GM19328 (cell line): ENCODE data around the gene EPB41L4B.
A peak's percentile ranks its signal among the peaks of the same experiment; 100 is the strongest.
"Not testable (repeated sequence)": the region's sequence is repeated elsewhere in the genome, so short reads cannot be mapped to it uniquely, and the experiment has no call there.

ENCODE experiments used
- ATAC-seq: cut with Tn5 transposase; IDR thresholded peaks from one replicate; pipeline ENCODE4 v1.9.1; 2021; ENCODE audit warnings: mild to moderate bottlenecking, moderate library complexity; ENCODE audit not compliant: unreplicated experiment

The EPB41L4B gene

GRCh38 chr9:109320742-109321448 is at the start of gene EPB41L4B:
Gene EPB41L4B (minus strand): TSS chr9:109321059. CDS start chr9:109320446, 613 bp downstream.
- ATAC-seq, result peak; percentile 99

GRCh38 chr9:109369285-109369684 is 48.4 kb upstream of the EPB41L4B start:
- ATAC-seq, result no peak

GRCh38 chr9:109360771-109361170 is 39.9 kb upstream of the EPB41L4B start:
- no peak for ATAC-seq

GRCh38 chr9:109358968-109359603 is 38.2 kb upstream of the EPB41L4B start:
- ATAC-seq, result not testable (repeated sequence)

DNA sequence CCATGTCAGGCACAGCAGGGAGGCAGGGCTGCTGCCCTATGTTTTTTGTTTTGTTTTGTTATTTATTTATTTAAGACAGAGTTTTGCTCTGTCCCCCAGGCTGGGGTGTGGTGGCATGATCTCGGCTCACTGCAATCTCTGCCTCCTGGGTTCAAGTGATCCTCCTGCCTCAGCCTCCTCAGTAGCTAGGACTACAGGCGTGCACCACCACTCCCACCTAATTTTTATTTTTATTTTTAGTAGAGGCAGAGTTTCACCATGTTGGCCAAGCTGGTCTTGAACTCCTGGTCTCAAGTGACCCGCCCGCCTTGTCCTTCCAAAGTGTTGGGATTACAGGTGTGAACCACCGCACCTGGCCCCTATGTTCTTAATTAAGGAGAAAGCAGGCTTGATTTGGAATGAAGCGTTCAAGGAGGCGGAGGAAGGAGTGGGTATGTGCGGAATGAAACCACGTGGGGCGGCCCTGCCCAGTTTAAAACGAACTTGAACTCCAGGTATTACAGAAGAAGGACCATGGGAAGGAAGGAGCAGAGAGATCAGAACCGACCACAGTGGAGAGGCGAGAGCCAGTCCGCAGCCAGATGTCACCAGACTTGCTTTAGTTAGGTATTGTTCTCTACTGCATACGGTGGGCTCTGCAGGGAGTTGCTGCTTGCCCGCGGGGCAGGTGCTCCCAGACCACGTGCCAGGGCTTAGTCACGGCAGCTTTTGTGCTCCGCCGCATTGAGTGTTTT is 34.9 kb upstream of the EPB41L4B start:
- ATAC-seq, result no peak

DNA sequence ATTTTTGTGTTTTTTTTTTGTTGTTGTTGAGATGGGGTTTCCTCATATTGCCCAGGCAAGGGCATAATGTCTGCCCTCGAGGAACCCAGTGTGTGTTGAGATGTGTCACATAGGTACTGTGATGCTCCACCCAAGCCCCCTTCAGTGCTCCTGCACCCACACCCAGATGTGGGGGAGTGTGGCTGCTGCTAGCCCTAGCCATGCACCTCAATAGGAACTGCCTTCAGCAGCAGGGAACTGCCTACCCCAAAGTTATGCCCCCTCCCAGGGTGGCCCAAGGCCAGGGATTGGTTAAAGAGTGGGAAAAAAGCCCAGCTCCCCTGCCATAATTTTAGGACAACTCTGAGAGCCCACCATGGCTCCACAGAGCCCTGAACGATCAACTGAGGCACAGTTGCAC is 33.3 kb upstream of the EPB41L4B start:
- no peak for ATAC-seq

GRCh38 chr9:109351032-109351431 is 30.2 kb upstream of the EPB41L4B start:
- ATAC-seq, result no peak

GRCh38 chr9:109349421-109349846 is 28.6 kb upstream of the EPB41L4B start:
- ATAC-seq, result no peak

DNA sequence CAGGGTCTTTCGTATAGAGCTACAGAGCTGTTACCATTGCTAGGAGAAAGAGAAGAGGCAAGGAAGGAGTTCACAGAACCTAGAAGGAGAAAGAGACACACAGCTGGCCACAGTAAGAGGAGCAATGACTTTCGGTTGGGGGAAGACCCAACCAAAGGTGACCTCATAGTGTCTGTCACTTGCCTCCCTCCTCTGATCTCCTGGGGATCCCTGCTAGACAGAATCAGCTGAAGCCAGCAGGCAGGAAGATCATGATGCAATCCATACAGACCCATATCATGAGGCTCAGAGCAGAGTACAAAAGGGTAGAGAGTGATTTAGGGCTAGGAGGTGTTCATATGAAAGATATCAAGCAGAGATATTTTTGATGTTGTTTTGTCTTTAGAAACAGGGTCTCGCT is 26.0 kb upstream of the EPB41L4B start:
- ATAC-seq, result no peak

GRCh38 chr9:109344866-109345265 is 24.0 kb upstream of the EPB41L4B start:
- ATAC-seq, result no peak

- no peak for ATAC-seq
These were observed 22.0 kb upstream of the EPB41L4B start for GRCh38 chr9:109342878-109343277.

- ATAC-seq, result no peak
These were observed 20.7 kb upstream of the EPB41L4B start for GRCh38 chr9:109341561-109341960.

GRCh38 chr9:109340979-109341378 is 20.1 kb upstream of the EPB41L4B start:
- ATAC-seq, result not testable (repeated sequence)

DNA sequence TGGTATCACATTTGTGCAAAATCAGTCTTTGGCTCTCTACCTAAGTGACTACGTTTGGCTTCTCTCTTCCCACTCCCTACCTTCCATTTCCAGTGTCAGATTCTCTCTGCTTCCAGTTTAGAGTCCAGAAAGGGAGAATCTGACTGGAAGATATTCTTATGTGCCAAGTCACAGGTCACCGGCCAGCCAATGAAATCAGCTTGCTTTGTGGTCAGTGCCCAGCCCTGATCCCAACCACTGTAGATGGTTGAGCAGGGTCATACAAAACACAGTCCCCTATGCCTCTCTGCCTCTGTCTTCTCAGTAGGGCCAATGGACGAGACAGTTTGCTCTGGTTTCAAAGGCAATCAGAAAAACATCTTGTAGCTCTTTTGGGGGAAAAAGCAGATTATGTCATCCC is 15.6 kb upstream of the EPB41L4B start:
- ATAC-seq, result no peak

DNA sequence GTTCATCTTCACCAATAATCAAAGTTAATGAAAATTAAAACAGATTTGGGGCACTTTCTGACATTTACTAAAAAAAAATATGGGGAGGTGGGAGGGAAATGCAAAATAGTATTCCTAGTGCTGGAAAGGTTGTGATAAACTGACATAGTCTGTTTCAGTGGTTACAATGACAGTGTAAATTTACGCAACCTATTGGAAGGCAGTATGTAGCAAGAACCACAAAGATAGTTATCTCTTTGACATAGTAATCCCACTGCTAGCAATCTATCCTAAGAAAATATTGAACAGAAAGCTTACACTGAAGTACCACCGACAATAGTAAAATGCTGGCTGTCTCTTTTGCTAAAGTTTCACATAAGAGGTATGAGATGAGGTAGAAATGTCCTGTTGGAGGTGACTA is 15.1 kb upstream of the EPB41L4B start:
- no peak for ATAC-seq

- ATAC-seq, result no peak
These were observed 14.3 kb upstream of the EPB41L4B start for GRCh38 chr9:109335121-109335520.

DNA sequence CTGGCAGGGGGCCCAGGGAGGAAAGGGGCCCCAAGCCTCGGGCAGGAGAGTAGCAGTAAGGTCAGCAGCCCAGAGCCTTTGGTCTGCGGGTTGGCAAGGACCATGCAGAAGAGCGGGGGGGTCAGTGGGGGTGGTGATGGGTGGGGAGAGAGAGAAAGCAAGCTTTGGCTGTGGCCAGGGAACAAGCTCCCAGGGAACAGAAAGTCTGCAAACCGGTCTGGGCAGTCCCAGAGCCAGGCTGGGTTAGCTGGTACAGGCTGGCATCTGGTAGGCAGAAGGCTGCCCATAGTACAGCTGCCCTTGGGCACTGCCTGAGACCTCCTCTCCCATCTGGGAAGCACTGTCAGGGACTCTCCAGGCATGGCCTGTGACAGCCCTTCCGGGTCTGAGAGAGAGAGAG is 10.5 kb upstream of the EPB41L4B start:
- ATAC-seq, result no peak

DNA sequence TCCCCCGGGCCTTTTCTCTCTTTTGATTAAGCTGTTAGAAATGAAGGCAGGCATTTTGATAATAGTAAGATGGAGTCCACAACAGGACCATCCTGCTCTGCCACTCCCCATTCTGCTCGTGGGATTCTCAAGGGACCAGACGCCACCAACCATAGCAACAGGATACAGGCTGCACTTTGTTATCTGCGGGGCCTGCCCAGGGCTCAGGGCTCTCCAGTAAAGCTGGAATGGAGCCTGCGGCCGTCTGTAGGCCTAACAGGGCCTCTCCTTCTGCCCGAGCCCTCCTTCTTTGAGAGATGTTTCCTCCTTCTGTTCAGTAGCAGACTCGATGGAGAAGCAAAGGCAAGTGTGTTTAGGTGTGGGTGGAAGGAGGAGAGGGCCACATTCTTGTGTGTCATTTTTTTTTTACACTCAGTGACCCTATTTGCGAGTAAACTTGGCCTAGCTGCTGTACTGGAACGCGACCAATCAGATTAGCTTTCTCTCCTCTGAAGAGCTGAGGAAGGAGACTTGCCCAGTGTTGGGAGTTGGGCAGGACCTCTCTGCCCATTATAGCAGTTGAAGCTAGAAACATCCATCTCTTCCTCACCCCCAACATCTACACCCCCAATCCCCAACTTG is 8.9 kb upstream of the EPB41L4B start:
- ATAC-seq, result no peak

- ATAC-seq, result no peak
These were observed 8.2 kb upstream of the EPB41L4B start for GRCh38 chr9:109328978-109329637.

DNA sequence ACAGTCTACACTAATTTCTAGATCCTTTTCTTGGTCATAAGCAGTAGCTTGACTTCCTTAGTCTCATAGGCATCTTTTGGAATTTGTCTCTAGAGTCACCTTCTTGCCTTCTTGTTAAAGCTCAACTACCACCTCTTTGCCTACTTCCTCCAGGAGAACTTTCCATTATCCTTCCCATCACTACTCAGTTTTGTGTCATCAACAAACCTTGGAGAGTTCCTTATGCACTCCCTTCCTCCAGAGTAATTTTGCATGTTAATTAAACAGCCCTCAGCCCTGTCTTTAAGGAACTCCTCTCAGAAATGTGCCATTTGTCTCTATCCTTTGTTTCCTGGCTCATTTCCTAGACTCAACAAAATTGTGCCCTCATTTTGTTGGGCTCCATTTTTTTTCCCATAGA is 4.2 kb upstream of the EPB41L4B start:
- no peak for ATAC-seq

GRCh38 chr9:109323771-109324170 is 2.9 kb upstream of the EPB41L4B start:
- no peak for ATAC-seq
